GM23248 (cell line): ENCODE measurements around the gene ZNF543.

ENCODE experiments used
- EZH2 ChIP-seq: fragments of 200-600 bp; sonication (generic); IDR thresholded peaks from 2 replicates; pipeline ENCODE4 v1.6.1; 2018; ENCODE audit warnings: antibody characterized with exemption, mild to moderate bottlenecking; ENCODE audit not compliant: insufficient read depth, poor library complexity, severe bottlenecking
- EZH2phosphoT487 ChIP-seq: fragments of 200-600 bp; sonication (generic); IDR thresholded peaks from 2 replicates; pipeline ENCODE4 v1.6.1; 2018; ENCODE audit warnings: antibody characterized with exemption, moderate library complexity, mild to moderate bottlenecking, low read depth; ENCODE audit not compliant: insufficient read depth

- TF ChIP-seq EZH2 = no peak
- TF ChIP-seq EZH2phosphoT487 = no peak
Measured at GRCh38 chr19:57302727-57303401, 17.4 kb upstream of the ZNF543 start.
